Testis (tissue), 3 donors: ENCODE measurements around the gene GPR17. TPM values are rescaled to one million over a fixed set of nuclear protein-coding genes. Genes with fewer than 3 reads are reported as not detected.

Experiments
- DNase-seq: peaks from one replicate; pipeline ENCODE4 v3.0.0-alpha.2; 2019
- H3K27ac ChIP-seq, 2 donors: fragments of 200-600 bp; sonication (generic); one replicate each; pipeline ENCODE4 v1.5.1; 2019
- H3K27me3 ChIP-seq: fragments of 200-600 bp; sonication (generic); one replicate; pipeline ENCODE4 v1.5.1; 2019
- H3K36me3 ChIP-seq: fragments of 200-600 bp; sonication (generic); one replicate; pipeline ENCODE4 v1.5.1; 2017; ENCODE audit warnings: low read depth; ENCODE audit errors: missing control alignments
- H3K4me1 ChIP-seq: fragments of 200-600 bp; sonication (generic); one replicate; pipeline ENCODE4 v1.5.1; 2019
- H3K4me3 ChIP-seq, 2 donors: fragments of 200-600 bp; sonication (generic); one replicate each; pipeline ENCODE4 v1.5.1; 2017 to 2019
- H3K9me3 ChIP-seq: fragments of 200-600 bp; sonication (generic); one replicate; pipeline ENCODE4 v1.5.1; 2017
- CTCF ChIP-seq, 3 experiments: fragments of 450-650 bp in 2 of 3; fragments of 200-600 bp in 1 of 3; sonication (generic) in 1 of 3; IDR thresholded peaks; one replicate each; pipeline ENCODE4 v1.5.1; 2016 to 2019; ENCODE audit warnings: antibody characterized with exemption in 3 of 3, mild to moderate bottlenecking in 2 of 3, moderate library complexity in 1 of 3
- POLR2A ChIP-seq: fragments of 450-650 bp; IDR thresholded peaks from one replicate; pipeline ENCODE4 v1.6.1; 2017; ENCODE audit warnings: antibody characterized with exemption, mild to moderate bottlenecking, moderate library complexity
- WGBS, 2 donors: methylation state at CpG; one replicate each; pipeline ENCODE4 v1.1.5; 2018; 5-methylcytosine and 5-hydroxymethylcytosine counted together
- intact Hi-C: fragments of 100-400 bp; cut with DNase I; formaldehyde crosslinking; loops from one replicate; pipeline ENCODE4 v1.15.1; 2023; ENCODE audit warnings: low total_unique reads
- polyA plus RNA-seq: library from polyadenylated mRNA; stranded (reverse); fragments of 350-450 nt; fragmentation: Illumina TruSeq; extraction: RNeasy Lipid Tissue Mini Kit (QIAGEN cat#74804); gene quantifications from one replicate; pipeline ENCODE4 v1.2.3, GENCODE V29; 2014; ENCODE audit warnings: low read depth, low replicate concordance; ENCODE audit not compliant: insufficient read depth
- total RNA-seq, 2 donors: library from RNA; depleted of rRNA; stranded (reverse); fragments of >200 nt; gene quantifications; one replicate each; pipeline ENCODE4 v1.2.3, GENCODE V29; 2016

GPR17 gene
- total and polyA plus RNA-seq, 3 donors from 2014 or later = 0.25 to 0.29 TPM; not detected in 1

- Histone ChIP-seq H3K9me3 (no peaks in the 10 kb centered on the region), H3K36me3 (no peaks in the 10 kb centered on the region), H3K4me3 (no peak overlapping the region), H3K27me3 (no peaks in the 10 kb centered on the region), H3K4me1 (no peaks in the 10 kb centered on the region), H3K27ac (no peak overlapping the region)
- no peak for TF ChIP-seq POLR2A
- no peak for TF ChIP-seq CTCF (IDR thresholded peaks at IDR 0.05)
- DNase-seq = no peak
- WGBS, 2 donors = 92 to 97% methylated on average over 11 to 19 of the region's 19 CpGs
- intact Hi-C loops = no loop called here
Observed at GRCh38 chr2:127644066-127645025, 1.6 kb upstream of the GPR17 start.

- H3K4me1 ChIP-seq = peaks cover 5% of the 10 kb centered on the region
- no peak overlapping the region for H3K27ac ChIP-seq
- no peak for DNase-seq
- H3K36me3 ChIP-seq = no peaks in the 10 kb centered on the region
- intact Hi-C loops = no loop called here
- WGBS, 2 donors = 76 to 100% methylated on average over 1 of the region's 1 CpG
- no peaks in the 10 kb centered on the region for H3K27me3 ChIP-seq
- TF ChIP-seq POLR2A (no peak), CTCF (IDR thresholded peaks at IDR 0.05) (no peak)
- H3K4me3 ChIP-seq = no peak overlapping the region
- H3K9me3 ChIP-seq = no peaks in the 10 kb centered on the region
Observed at GRCh38 chr2:127645026-127645394, 943 bp upstream of the GPR17 start.

- intact Hi-C loops = no loop called here
- Histone ChIP-seq H3K36me3 (no peaks in the 10 kb centered on the region), H3K27me3 (no peaks in the 10 kb centered on the region), H3K9me3 (no peaks in the 10 kb centered on the region), H3K4me3 (no peak overlapping the region), H3K27ac (no peak overlapping the region), H3K4me1 (peaks cover 10% of the 10 kb centered on the region)
- 88 to 93% methylated on average over 18 to 24 of the region's 24 CpGs for WGBS, 2 donors
- no peak for DNase-seq
- no peak for TF ChIP-seq POLR2A
- TF ChIP-seq CTCF (IDR thresholded peaks at IDR 0.05) = no peak
Observed at GRCh38 chr2:127646487-127647241, 711 bp downstream of the GPR17 start.

- Histone ChIP-seq H3K4me1 (peaks cover 16% of the 10 kb centered on the region), H3K9me3 (no peaks in the 10 kb centered on the region), H3K4me3 (no peak overlapping the region), H3K27ac (no peak overlapping the region), H3K27me3 (no peaks in the 10 kb centered on the region), H3K36me3 (no peaks in the 10 kb centered on the region)
- no peak for DNase-seq
- 82 to 86% methylated on average over 15 to 16 of the region's 16 CpGs for WGBS, 2 donors
- TF ChIP-seq POLR2A (no peak), CTCF (IDR thresholded peaks at IDR 0.05) (no peak)
- intact Hi-C loops = no loop called here
Observed at GRCh38 chr2:127647242-127648190, 1.6 kb downstream of the GPR17 start.
